GM18498 (cell line): Measurements from ENCODE around the gene ZNF829.

Experiments used
- ATAC-seq: cut with Tn5 transposase; IDR thresholded peaks from one replicate; pipeline ENCODE4 v1.9.1; 2021; ENCODE audit warnings: mild to moderate bottlenecking, moderate library complexity; ENCODE audit not compliant: unreplicated experiment

The ZNF829 gene

DNA sequence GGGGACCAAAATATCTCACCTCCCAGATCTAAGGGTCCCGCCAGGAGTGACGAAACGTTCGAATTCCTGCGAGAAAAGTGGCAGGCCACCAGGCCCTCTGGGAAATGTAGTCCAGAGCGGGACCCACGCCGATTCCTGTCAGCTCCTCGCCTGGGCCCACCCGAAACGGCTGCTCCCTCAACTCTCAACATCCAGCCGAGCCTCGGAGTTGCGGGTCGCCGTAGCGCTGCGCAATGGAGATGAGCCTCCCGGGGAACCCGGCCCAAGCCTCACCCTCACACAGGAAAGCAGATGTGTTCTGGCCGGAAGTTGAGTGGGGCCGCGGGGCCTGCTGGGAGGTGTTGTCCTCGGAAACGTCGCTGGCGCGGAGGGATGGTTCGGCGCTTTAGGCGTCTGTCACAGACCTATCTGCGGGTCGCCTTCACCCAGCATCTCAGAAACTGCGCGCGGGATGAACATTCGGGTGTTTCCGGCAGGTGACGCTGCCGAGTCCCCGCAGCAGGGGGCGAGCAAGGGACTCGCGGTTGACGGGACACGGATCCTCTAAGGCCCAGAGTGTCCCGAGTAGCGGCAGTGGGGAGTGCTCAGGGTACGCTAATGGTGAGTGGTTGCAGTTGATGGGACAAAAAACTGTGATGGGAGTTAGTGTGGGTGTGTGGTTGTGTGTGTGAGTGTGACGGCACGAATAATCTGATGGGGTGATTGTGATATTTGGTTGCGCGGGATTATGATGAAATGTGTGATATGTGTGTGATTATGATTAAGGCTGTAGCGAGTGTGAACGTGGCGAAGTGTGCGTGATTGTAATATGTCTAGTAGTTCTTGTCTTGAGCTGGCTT is at the start of gene ZNF829, which contains the start of gene ZNF568:
Gene ZNF829, minus strand, starts transcription at position 300 of the 839 bp plus-strand sequence. CDS start 1,124 bp downstream, outside the sequence.
Gene ZNF568, plus strand, starts transcription at position 341 of the 839 bp plus-strand sequence. CDS start 6,439 bp downstream, outside the sequence.
- ATAC-seq, result peak; percentile 95

DNA sequence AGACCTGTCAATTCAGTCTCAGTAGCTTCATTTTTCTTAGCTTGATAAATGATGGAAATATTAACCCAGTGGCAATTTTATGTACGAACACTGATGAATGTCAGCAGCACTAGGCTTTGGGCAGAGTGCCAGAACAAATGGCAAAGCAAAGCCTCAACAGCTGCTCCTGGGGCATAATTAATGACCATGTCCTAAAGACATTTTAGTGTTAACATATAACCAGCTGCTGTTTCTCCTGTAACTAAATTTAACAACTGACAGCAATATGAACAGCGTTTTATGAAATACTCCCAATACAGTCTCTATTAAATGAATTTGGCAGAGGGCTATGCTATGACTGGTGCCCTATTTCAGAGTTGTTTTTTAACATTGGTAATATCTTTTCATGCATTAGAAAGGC is 47.2 kb upstream of the ZNF829 start:
- ATAC-seq, result no peak

DNA sequence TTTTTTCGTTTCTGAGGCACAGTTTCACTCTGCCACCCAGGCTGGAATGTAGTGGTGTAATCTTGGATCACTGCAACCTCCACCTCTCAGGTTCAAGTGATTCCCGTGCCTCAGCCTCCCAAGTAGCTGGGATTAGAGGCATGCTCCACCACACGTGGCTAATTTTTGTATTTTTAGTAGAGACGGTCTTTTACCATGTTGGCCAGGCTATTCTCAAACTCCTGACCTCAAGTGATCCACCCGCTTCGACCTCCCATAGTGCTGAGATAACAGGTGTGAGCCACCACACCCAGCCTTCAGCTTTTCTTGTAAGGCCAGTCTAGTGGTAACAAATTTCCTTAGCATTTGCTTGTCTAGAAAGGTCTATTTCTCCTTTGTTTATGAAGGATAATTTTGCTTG is 46.3 kb upstream of the ZNF829 start:
- ATAC-seq, result no peak

DNA sequence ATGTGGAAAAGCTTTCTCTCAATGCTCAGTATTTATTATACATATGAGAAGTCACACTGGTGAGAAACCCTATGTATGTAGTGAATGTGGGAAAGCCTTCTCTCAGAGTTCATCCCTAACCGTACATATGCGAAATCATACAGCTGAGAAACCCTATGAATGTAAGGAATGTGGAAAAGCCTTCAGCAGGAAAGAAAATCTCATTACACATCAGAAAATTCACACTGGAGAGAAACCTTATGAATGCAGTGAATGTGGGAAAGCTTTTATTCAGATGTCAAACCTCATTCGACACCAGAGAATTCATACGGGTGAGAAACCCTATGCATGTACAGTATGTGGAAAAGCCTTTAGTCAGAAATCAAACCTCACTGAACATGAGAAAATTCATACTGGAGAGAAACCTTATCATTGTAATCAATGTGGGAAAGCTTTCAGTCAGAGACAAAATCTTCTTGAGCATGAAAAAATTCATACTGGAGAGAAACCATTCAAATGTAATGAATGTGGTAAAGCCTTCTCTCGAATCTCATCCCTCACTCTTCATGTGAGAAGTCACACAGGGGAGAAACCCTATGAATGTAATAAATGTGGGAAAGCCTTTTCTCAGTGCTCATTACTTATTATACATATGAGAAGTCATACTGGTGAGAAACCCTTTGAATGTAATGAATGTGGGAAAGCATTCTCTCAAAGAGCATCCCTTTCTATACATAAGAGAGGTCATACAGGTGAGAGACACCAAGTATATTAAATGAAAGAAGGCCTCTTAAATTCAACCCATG is 34.4 kb upstream of the ZNF829 start:
- no peak for ATAC-seq

DNA sequence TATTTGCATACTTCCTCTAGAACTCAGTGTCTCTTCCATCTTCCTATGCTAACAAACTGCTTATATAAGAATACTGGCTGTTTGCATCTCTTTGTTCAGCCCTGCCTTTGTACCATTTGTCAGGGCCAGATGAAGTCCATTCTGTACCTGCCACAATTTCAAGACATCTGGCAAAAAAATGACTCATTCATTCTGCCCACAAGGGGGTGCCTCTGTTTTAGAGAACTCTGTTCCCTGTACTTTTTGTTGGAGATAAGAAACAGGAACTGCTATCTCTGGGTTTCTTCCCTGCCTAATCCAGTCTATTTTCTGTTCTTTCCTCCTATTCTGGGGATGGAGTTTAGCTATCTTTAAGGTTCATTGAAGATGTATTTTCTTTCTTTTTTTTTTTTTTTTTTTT is 23.1 kb upstream of the ZNF829 start:
- ATAC-seq, result no peak

DNA sequence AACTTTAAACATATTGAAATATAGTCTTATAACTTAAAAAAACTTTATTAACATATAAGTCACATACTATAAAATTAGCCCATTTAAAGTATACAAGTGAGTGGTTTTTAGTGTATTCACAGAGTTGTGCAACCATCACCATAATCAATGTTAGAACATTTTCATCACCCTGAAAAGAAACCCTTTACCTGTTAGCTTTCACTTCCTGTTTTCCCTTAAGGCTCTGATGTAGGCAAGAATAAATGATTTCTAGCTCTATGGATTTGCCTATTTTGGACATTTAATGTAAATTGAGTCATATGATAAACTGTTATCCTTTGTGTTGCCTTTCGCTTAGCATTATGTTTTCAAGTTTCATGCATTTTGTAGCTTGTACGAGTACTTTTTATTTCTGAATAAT is 15.6 kb upstream of the ZNF829 start:
- ATAC-seq, result no peak

DNA sequence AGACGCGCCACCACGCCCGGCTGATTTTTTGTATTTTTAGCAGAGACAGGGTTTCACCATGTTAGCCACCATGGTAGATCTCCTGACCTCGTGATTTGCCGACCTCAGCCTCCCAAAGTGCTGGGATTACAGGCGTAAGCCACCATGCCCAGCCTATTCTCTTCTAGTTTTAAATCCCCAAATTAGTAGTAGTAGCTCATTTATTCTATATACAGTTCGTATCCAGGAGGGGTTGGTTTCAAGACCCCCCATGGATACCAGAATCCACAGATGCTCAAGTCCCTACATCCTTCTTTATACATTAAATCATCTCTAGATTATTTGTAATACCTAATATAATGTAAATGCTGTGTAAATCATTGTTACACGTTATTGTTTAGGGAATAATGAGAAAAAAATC is 2.0 kb upstream of the ZNF829 start:
- no peak for ATAC-seq

DNA sequence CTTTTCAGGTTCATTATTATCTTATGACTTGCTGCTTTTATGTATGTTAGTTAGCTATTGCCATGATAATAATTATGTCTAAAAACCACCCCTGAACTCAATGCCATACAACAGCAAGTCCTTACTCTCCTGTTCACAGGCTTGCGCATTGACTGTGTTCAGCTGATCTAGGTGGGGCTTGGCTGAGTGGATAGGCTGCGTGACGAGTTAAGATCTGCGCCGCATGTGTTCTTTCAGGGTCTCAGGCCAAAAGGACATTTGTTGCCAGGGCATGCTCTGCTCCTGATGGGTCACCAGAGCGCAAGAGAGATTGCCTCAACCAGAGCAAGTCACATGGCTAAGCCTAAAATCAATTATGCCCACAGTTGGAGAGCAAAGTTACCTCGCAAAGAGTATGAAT is 900 bp upstream of the ZNF829 start:
- ATAC-seq, result no peak

DNA sequence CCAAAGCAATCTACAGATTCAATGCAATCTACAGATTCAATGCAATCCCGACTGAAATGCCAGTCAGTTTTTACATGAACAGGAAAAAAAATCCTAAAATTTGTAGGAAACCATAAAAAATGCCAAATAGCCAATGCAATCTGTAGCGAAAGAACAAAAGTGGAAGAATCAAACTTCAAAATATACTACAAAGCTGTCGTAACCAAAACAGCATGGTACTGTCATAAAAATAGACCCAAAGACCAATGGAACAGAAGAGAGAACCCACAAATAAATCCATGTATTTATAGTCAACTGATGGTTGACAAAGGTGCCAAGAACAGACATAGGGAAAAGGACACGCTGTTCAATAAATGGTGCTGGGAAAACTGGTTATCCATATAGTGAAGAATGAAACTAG is 17.7 kb downstream of the ZNF829 start:
- no peak for ATAC-seq

DNA sequence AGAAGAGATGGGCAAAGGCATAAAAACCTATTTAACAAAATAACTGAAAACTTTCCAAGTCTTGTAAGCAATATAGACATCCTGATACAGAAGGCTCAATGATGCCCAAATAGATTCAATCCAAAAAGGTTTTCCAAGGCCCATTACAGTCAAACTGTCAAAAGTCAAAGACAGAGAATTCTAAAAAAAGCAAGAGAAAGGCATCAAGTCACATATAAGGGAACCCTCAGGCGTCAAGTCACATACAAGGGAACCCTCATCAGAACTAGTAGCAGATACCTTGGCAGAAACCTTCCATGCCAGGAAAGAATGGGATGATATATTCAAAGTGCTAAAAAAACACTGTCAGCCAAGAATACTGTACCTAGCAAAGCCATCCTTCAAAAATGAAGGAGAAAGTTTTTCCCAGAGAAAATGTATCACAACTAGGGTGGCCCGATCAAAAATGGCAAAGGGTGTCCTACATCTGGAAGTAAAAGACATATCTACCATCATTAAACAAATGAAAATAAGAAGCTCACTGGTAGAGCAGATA is 21.2 kb downstream of the ZNF829 start:
- ATAC-seq, result no peak

DNA sequence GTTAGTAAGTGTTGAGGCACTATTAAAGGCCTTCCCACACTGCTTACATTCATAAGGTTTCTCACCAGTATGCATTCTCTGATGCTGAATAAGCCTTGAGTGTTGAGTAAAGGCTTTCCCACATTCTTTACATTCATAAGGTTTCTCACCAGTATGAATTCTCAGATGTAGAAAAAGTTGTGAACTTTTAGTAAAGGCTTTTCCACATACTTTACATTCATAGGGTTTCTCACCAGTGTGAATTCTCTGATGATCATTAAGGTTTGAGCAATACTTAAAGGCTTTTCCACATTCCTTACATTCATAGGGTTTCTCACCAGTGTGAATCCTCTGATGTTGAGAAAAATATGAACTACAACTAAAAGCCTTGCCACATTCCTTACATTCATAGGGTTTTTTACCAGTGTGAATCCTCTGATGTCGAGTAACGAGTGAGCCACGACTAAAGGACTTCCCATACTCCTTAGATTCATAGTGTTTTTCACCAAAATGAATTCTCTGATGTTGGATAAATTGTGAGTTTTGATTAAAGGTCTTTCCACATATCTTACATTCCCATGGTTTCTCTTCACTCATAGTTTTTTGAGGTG is 24.2 kb downstream of the ZNF829 start:
- no peak for ATAC-seq

DNA sequence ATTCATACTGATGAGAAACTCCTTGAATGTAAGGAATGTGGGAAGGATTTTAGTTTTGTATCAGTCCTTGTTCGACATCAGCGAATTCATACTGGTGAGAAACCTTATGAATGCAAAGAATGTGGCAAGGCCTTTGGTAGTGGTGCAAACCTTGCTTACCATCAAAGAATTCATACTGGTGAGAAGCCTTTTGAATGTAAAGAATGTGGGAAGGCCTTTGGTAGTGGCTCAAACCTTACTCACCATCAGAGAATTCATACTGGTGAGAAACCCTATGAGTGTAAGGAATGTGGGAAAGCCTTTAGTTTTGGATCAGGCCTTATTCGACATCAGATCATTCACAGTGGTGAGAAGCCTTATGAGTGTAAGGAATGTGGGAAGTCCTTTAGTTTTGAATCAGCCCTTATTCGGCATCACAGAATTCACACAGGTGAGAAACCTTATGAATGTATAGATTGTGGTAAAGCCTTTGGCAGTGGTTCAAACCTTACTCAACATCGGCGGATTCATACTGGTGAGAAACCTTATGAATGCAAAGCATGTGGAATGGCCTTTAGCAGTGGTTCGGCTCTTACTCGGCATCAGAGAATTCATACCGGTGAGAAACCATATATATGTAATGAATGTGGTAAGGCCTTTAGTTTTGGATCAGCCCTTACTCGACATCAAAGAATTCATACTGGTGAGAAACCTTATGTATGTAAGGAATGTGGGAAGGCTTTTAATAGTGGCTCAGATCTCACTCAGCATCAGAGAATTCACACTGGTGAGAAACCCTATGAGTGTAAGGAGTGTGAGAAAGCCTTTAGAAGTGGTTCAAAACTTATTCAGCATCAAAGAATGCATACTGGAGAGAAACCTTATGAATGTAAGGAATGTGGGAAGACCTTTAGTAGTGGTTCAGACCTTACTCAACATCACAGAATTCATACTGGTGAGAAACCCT is 38.8 kb downstream of the ZNF829 start:
- ATAC-seq, result no peak

DNA sequence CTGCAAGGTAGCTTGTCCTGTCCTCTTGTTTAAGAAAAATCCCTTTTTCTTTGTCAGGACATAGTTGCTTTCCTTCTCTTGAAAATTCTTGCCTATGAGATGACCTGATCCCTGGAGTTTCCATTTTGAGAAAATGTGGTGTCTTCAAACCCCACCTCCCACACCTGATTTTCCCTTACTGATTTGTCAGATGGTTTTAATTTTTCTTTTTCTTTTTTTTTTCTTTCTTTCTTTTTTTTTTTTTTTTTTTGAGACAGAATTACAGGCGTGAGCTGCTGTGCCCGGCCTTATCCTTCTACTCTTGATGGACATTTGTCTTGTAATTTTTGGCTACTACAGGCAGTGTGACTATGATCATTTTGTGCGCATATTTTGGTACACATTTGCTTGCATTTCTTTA is 64.2 kb downstream of the ZNF829 start:
- ATAC-seq, result no peak

DNA sequence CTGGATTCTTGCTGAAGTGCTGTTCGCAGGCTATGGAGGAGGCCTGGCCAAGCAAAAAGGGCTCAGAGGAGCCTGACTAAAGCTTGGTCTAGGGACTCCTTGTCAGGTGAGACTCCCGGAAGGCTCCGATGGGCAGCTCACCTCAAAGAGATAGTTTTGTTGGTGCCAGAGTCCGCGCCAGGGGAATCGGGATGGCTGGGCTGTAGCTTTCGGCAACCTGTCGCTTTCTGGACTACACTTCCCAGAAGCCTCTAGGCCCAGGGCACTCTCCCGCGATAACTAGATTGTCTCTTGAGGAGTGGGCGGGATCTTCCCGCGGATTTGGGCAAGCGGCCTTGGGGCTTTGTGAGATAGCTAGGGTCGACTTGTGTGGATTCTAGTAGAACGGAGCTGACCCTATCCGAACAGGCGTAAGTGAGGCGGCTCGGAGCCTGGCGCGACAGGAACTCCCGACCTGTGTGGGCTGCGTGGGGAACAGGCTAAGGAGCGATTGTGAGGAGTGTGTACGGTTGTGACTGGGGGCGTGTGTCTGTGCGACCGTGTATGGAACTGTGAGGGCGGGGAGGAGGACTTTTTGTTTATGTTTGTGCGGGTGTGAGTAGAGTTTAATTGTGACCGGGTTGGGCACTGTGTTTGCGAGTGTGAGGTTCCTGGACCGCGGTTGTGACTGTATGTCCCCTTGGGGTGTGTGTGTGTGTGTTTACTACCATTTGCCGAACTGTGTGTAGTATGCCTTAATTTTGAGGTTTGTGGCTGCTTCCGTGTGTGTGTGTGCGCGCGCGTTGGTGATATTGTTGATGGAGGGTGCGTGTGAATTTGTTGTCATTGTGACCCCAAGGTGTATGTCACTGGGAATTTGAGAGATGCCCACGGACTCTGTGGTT is 65.3 kb downstream of the ZNF829 start, which contains the start of gene ZNF345:
Gene ZNF345, plus strand, starts transcription at position 318 of the 884 bp plus-strand sequence. CDS start 25,955 bp downstream, outside the sequence.
- ATAC-seq, result peak; percentile 80

DNA sequence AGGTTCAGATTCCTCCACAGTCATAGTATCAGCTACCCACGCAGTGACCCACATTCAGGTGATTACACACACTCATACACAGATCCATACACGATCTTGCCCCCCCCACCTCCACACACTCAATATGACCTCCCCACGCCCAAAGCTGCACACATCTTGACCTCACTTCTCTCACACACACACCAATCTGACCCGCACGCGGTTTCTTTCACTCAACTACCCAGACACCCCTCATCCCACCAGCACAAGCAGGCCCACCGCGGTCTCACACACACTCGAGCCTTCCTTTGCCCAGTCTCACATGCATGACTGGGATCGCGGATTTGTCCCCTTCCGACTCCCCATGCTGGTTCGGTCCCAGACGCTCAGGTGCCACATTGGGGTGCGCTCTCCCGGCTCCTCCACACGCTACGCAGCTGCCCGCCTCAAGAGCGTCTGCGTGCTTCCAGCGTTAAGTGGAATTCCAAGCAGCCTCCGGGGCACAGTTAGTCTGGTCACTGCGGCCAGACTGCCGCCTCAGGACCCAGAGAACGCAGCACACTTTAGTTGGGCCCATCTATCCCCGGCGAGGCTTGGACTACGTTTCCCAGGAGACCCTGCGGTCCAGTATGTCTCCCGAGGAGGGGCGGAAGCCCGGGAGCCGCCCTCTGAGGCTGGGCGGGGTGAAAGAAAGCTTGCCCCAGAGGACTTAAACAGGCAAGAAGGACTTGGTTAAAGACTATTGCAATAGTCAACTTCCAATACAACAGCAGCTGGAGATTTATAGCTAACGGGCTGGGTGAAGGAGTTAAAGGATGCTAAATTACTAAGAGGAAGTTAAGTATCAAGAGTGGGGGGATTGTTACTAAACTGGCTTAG is 66.2 kb downstream of the ZNF829 start:
- ATAC-seq, result peak; percentile 89

DNA sequence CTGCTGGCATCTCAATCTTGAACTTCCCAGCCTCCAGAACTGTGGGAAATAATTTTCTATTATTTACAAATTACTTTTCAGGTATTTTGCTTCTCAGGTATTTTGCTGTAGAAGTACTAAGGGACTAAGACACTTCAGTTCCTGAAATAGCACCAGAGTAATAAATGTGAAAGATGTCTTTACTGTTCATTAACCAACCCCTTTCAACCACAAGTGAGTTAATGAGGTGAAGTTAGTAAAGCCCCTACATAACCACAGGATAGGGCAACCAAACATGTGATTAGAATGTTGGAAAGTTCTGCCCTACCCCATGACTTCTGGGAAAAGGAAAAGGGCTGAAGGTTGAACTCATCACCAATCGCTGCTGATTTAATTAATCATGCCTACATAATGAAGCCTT is 68.1 kb downstream of the ZNF829 start:
- no peak for ATAC-seq

DNA sequence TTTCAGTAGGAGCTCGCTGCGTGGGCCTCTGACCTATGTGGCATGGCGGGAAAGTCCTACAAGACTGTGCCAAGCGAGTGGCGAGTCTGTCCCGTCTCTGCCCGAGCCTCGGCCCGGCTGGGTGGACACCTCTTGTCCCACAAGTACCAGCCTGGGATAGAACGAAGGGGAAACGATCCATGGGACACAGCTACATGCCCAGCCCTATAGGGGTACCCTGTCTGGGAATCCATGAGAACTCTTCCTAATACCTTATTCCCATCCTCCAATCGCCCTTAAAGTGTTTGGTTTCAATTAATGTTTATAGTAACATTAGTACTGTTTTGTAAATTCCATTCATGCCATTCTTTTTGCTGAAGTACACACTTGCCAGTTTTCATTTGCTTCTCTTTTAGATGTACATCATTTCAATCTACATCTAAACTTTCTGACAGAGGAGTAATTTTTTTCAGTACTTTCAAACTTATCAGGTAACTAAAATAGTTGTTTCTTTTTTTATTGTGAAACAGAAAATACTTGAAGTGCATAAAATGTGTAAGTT is 77.2 kb downstream of the ZNF829 start:
- no peak for ATAC-seq
